Measurements from ENCODE around the gene ABCC1. TPM values are rescaled to one million over a fixed set of nuclear protein-coding genes. Genes with fewer than 3 reads are reported as not detected.
A peak's percentile ranks its signal among the peaks of the same experiment; 100 is the strongest.
"Not testable (repeated sequence)": the region's sequence is repeated elsewhere in the genome, so short reads cannot be mapped to it uniquely, and the experiment has no call there.

Gene ABCC1
- total RNA-seq, result 10 to 100 TPM; 51.8 to 66.9 TPM

GRCh38 chr16:15949210-15950160, at the start of gene ABCC1:
Gene ABCC1, plus strand, starts transcription at chr16:15949616. Its CDS starts 136 bp downstream, at chr16:15949752.
- peak; percentile 62 to 88 for ATAC-seq
- H3K36me3 Mint-ChIP-seq, result peaks cover 18 to 28% of the 10 kb centered on the region in 2 donors
- H3K9me3 Mint-ChIP-seq, result no peaks in the 10 kb centered on the region
- peak; percentile 43 to 75 for DNase-seq (ENCODE audit: low spot score in 2 of 2)
- peak within 1 kb of the TSS; percentile 90 to 99 for H3K27ac Mint-ChIP-seq

GRCh38 chr16:15900357-15900756, 49.1 kb upstream of the ABCC1 start:
- ATAC-seq, result no peak
- DNase-seq (ENCODE audit: low spot score in 2 of 2), result peak in 1 of 2 donors; percentile 28
- no peak overlapping the region for H3K27ac Mint-ChIP-seq
- no peaks in the 10 kb centered on the region for H3K9me3 Mint-ChIP-seq
- H3K36me3 Mint-ChIP-seq, result no peaks in the 10 kb centered on the region

GRCh38 chr16:15900901-15901500, 48.4 kb upstream of the ABCC1 start:
- H3K9me3 Mint-ChIP-seq, result no peaks in the 10 kb centered on the region
- ATAC-seq, result no peak
- H3K27ac Mint-ChIP-seq, result no peak overlapping the region
- DNase-seq (ENCODE audit: low spot score in 2 of 2), result peak in 1 of 2 donors; percentile 9
- no peaks in the 10 kb centered on the region for H3K36me3 Mint-ChIP-seq

GRCh38 chr16:15903960-15904359, 45.5 kb upstream of the ABCC1 start:
- DNase-seq (ENCODE audit: low spot score in 2 of 2) (peak in 1 of 2 donors; percentile 1), ATAC-seq (no peak)
- H3K36me3 Mint-ChIP-seq, result no peaks in the 10 kb centered on the region
- no peak overlapping the region for H3K27ac Mint-ChIP-seq
- peaks cover 0 to 8% of the 10 kb centered on the region in 2 donors for H3K9me3 Mint-ChIP-seq

GRCh38 chr16:15906439-15906838, 43.0 kb upstream of the ABCC1 start:
- DNase-seq (ENCODE audit: low spot score in 2 of 2) (no peak), ATAC-seq (no peak)
- Mint-ChIP-seq H3K9me3 (peaks cover 0 to 8% of the 10 kb centered on the region in 2 donors), H3K36me3 (no peaks in the 10 kb centered on the region), H3K27ac (no peak overlapping the region)

- peak; percentile 88 to 92 for ATAC-seq
- H3K27ac Mint-ChIP-seq, result peak overlapping the region in 1 of 2 donors; percentile 81
Observed at GRCh38 chr16:15907863-15908478, 41.4 kb upstream of the ABCC1 start.

GRCh38 chr16:15911198-15911597, 38.2 kb upstream of the ABCC1 start:
- no peak for ATAC-seq
- DNase-seq (ENCODE audit: low spot score in 2 of 2), result no peak
- H3K36me3 Mint-ChIP-seq, result no peaks in the 10 kb centered on the region
- H3K27ac Mint-ChIP-seq, result peak overlapping the region in 1 of 2 donors; percentile 1
- peaks cover 0 to 12% of the 10 kb centered on the region in 2 donors for H3K9me3 Mint-ChIP-seq

More at GRCh38 chr16:15907863-15908478, 41.4 kb upstream of the ABCC1 start:
- H3K9me3 Mint-ChIP-seq, result peaks cover 0 to 8% of the 10 kb centered on the region in 2 donors
- peak in 1 of 2 donors; percentile 60 for DNase-seq (ENCODE audit: low spot score in 2 of 2)
- no peaks in the 10 kb centered on the region for H3K36me3 Mint-ChIP-seq

- Mint-ChIP-seq H3K36me3 (no peaks in the 10 kb centered on the region), H3K27ac (peak overlapping the region; percentile 88 to 96), H3K9me3 (peaks cover 0 to 7% of the 10 kb centered on the region in 2 donors)
- DNase-seq (ENCODE audit: low spot score in 2 of 2) (no peak), ATAC-seq (no peak)
Observed at GRCh38 chr16:15913046-15913698, 36.2 kb upstream of the ABCC1 start.

GRCh38 chr16:15915555-15916081, 33.8 kb upstream of the ABCC1 start:
- H3K9me3 Mint-ChIP-seq, result peaks cover 0 to 7% of the 10 kb centered on the region in 2 donors
- H3K36me3 Mint-ChIP-seq, result no peaks in the 10 kb centered on the region
- H3K27ac Mint-ChIP-seq, result no peak overlapping the region
- DNase-seq (ENCODE audit: low spot score in 2 of 2) (no peak), ATAC-seq (peak; percentile 33 to 90)

GRCh38 chr16:15916323-15916722, 33.1 kb upstream of the ABCC1 start:
- Mint-ChIP-seq H3K36me3 (no peaks in the 10 kb centered on the region), H3K9me3 (peaks cover 0 to 7% of the 10 kb centered on the region in 2 donors), H3K27ac (no peak overlapping the region)
- DNase-seq (ENCODE audit: low spot score in 2 of 2) (no peak), ATAC-seq (no peak)

GRCh38 chr16:15918314-15918713, 31.1 kb upstream of the ABCC1 start:
- ATAC-seq; H3K36me3 Mint-ChIP-seq; H3K27ac Mint-ChIP-seq; DNase-seq (ENCODE audit: low spot score in 2 of 2); H3K9me3 Mint-ChIP-seq: not testable (repeated sequence)

- DNase-seq (ENCODE audit: low spot score in 2 of 2) (no peak), ATAC-seq (no peak)
- peaks cover 0 to 7% of the 10 kb centered on the region in 2 donors for H3K9me3 Mint-ChIP-seq
- no peak overlapping the region for H3K27ac Mint-ChIP-seq
- H3K36me3 Mint-ChIP-seq, result no peaks in the 10 kb centered on the region
Observed at GRCh38 chr16:15919331-15919730, 30.1 kb upstream of the ABCC1 start.

GRCh38 chr16:15924996-15925395, 24.4 kb upstream of the ABCC1 start:
- H3K9me3 Mint-ChIP-seq, result no peaks in the 10 kb centered on the region
- ATAC-seq, result no peak

GRCh38 chr16:15925631-15926030, 23.8 kb upstream of the ABCC1 start:
- H3K36me3 Mint-ChIP-seq, result no peaks in the 10 kb centered on the region
- no peak overlapping the region for H3K27ac Mint-ChIP-seq
- no peaks in the 10 kb centered on the region for H3K9me3 Mint-ChIP-seq
- no peak for DNase-seq (ENCODE audit: low spot score in 2 of 2)
- ATAC-seq, result no peak

More at GRCh38 chr16:15924996-15925395, 24.4 kb upstream of the ABCC1 start:
- Mint-ChIP-seq H3K27ac (no peak overlapping the region), H3K36me3 (no peaks in the 10 kb centered on the region)
- DNase-seq (ENCODE audit: low spot score in 2 of 2), result no peak

- Mint-ChIP-seq H3K9me3 (no peaks in the 10 kb centered on the region), H3K27ac (no peak overlapping the region), H3K36me3 (no peaks in the 10 kb centered on the region)
- DNase-seq (ENCODE audit: low spot score in 2 of 2) (no peak), ATAC-seq (no peak)
Observed at GRCh38 chr16:15928261-15929104, 20.9 kb upstream of the ABCC1 start.

Measured in activated naive CD4-positive, alpha-beta T cell treated with anti-CD3 and anti-CD28 coated beads, Interleukin-2, amount 50 U/mL, for 72 hours (primary cell).